Fibroblast of peridontal ligament (primary cell): Measurements from ENCODE around the gene CREB3L2.

Source experiments
- DNase-seq: peaks from one replicate; pipeline ENCODE4 v3.0.0-alpha.2; 2010; ENCODE audit errors: extremely low read depth

The CREB3L2 gene

GRCh38 chr7:137951700-137952425 lies 50.0 kb downstream of the CREB3L2 start:
- no peak for DNase-seq

GRCh38 chr7:137950967-137951366 lies 50.9 kb downstream of the CREB3L2 start:
- DNase-seq = no peak

- no peak for DNase-seq
Measured at GRCh38 chr7:137950263-137950621, 51.6 kb downstream of the CREB3L2 start.

- DNase-seq = no peak
Measured at GRCh38 chr7:137949416-137950262, 52.2 kb downstream of the CREB3L2 start.

- DNase-seq = no peak
Measured at GRCh38 chr7:137948845-137949330, 53.0 kb downstream of the CREB3L2 start.

GRCh38 chr7:137948083-137948844 lies 53.6 kb downstream of the CREB3L2 start:
- DNase-seq = no peak

GRCh38 chr7:137947046-137947445 lies 54.8 kb downstream of the CREB3L2 start:
- no peak for DNase-seq

- DNase-seq = no peak
Measured at GRCh38 chr7:137946011-137946410, 55.9 kb downstream of the CREB3L2 start.

GRCh38 chr7:137944168-137944567 lies 57.7 kb downstream of the CREB3L2 start:
- peak; percentile 72 for DNase-seq

- DNase-seq = peak; percentile 94
Measured at GRCh38 chr7:137943132-137943551, 58.7 kb downstream of the CREB3L2 start.

- peak; percentile 72 for DNase-seq
Measured at GRCh38 chr7:137942484-137943115, 59.3 kb downstream of the CREB3L2 start.

GRCh38 chr7:137940656-137941518 lies 61.0 kb downstream of the CREB3L2 start:
- no peak for DNase-seq

- DNase-seq = no peak
Measured at GRCh38 chr7:137940218-137940617, 61.7 kb downstream of the CREB3L2 start.

- peak; percentile 82 for DNase-seq
Measured at GRCh38 chr7:137937202-137937560, 64.7 kb downstream of the CREB3L2 start.

GRCh38 chr7:137936509-137937201 lies 65.2 kb downstream of the CREB3L2 start:
- no peak for DNase-seq

- DNase-seq = no peak
Measured at GRCh38 chr7:137935884-137936508, 65.9 kb downstream of the CREB3L2 start.

- DNase-seq = no peak
Measured at GRCh38 chr7:137934941-137935883, 66.7 kb downstream of the CREB3L2 start.

GRCh38 chr7:137934176-137934826 lies 67.6 kb downstream of the CREB3L2 start:
- no peak for DNase-seq
